ENCODE data around the gene DNAH14. TPM values are rescaled to one million over a fixed set of nuclear protein-coding genes. Genes with fewer than 3 reads are reported as not detected.

The DNAH14 gene
- polyA plus RNA-seq, 1 donor (not counting 4 experiments of a cell fraction or from before 2014, with no cell fraction given): 6.4 TPM

- dilution Hi-C loops (cut with MboI; ENCODE audit: extremely low pct_ligation_motif_present, low sequenced_read_pairs): no loop called here
- Histone ChIP-seq H4K20me1 (ENCODE audit: control insufficient read depth, extremely low read depth, insufficient read depth, low read length) (no peaks in the 10 kb centered on the region), H3K27me3 (ENCODE audit: control insufficient read depth, extremely low read depth, insufficient read depth, low read length) (no peaks in the 10 kb centered on the region), H3K9ac (ENCODE audit: control insufficient read depth, extremely low read depth, insufficient read depth, low read length) (peak overlapping the region; percentile 80), H3K9me1 (ENCODE audit: control insufficient read depth, extremely low read depth, insufficient read depth, low read length) (no peaks in the 10 kb centered on the region), H3K36me3 (ENCODE audit: control insufficient read depth in 2 of 2, extremely low read depth in 1 of 2, insufficient read depth in 2 of 2, low read length in 2 of 2) (peaks cover 0 to 4% of the 10 kb centered on the region in 2 experiments), H3K4me3 (ENCODE audit: control insufficient read depth in 2 of 3, extremely low read depth in 1 of 3, insufficient read depth in 2 of 3, low read depth in 1 of 3, low read length in 3 of 3) (peak overlapping the region; percentile 78 to 91 (median 81)), H3K4me2 (ENCODE audit: control insufficient read depth, extremely low read depth, insufficient read depth, low read depth, low read length) (peak overlapping the region; percentile 86), H3K4me1 (ENCODE audit: control insufficient read depth, extremely low read depth, insufficient read depth, low read length) (peaks cover 34% of the 10 kb centered on the region), H2AFZ (ENCODE audit: control insufficient read depth, low read length) (peak overlapping the region; percentile 93), H3K79me2 (ENCODE audit: control insufficient read depth, insufficient read depth, low read length) (peaks cover 45% of the 10 kb centered on the region), H3K27ac (ENCODE audit: control insufficient read depth, insufficient read depth, low read length) (peak overlapping the region; percentile 82), H3K9me3 (ENCODE audit: control insufficient read depth, low read depth, low read length) (no peaks in the 10 kb centered on the region)
- TF ChIP-seq CTCF (optimal IDR thresholded peaks at IDR 0.05 in 1 of 3, IDR thresholded peaks at IDR 0.05 in 1 of 3, conservative IDR thresholded peaks at IDR 0.05 in 1 of 3; ENCODE audit: extremely low read depth in 1 of 3, insufficient read depth in 2 of 3, low read length in 3 of 3): no peak
- TF ChIP-seq EZH2 (IDR thresholded peaks at IDR 0.05; ENCODE audit: low read length): no peak
- FAIRE-seq (no peak), DNase-seq (ENCODE audit: low read depth, low spot score) (peak; percentile 40)
Observed at GRCh38 chr1:225428068-225428880, 498.8 kb downstream of the DNAH14 start.

- no peak for DNase-seq (ENCODE audit: low read depth, low spot score)
- no peaks in the 10 kb centered on the region for H3K27me3 ChIP-seq (ENCODE audit: control insufficient read depth, extremely low read depth, insufficient read depth, low read length)
- H3K36me3 ChIP-seq (ENCODE audit: control insufficient read depth in 2 of 2, extremely low read depth in 1 of 2, insufficient read depth in 2 of 2, low read length in 2 of 2): no peaks in the 10 kb centered on the region
- peak overlapping the region; percentile 82 for H3K27ac ChIP-seq (ENCODE audit: control insufficient read depth, insufficient read depth, low read length)
- dilution Hi-C loops (cut with MboI; ENCODE audit: extremely low pct_ligation_motif_present, low sequenced_read_pairs): no loop called here
- no peaks in the 10 kb centered on the region for H4K20me1 ChIP-seq (ENCODE audit: control insufficient read depth, extremely low read depth, insufficient read depth, low read length)
- H3K4me2 ChIP-seq (ENCODE audit: control insufficient read depth, extremely low read depth, insufficient read depth, low read depth, low read length): peak overlapping the region; percentile 86
- H3K4me1 ChIP-seq (ENCODE audit: control insufficient read depth, extremely low read depth, insufficient read depth, low read length): peaks cover 30% of the 10 kb centered on the region
- peak overlapping the region; percentile 80 for H3K9ac ChIP-seq (ENCODE audit: control insufficient read depth, extremely low read depth, insufficient read depth, low read length)
- H3K9me3 ChIP-seq (ENCODE audit: control insufficient read depth, low read depth, low read length): no peaks in the 10 kb centered on the region
- no peaks in the 10 kb centered on the region for H3K9me1 ChIP-seq (ENCODE audit: control insufficient read depth, extremely low read depth, insufficient read depth, low read length)
- peak overlapping the region; percentile 93 for H2AFZ ChIP-seq (ENCODE audit: control insufficient read depth, low read length)
- peak overlapping the region; percentile 78 to 91 (median 81) for H3K4me3 ChIP-seq (ENCODE audit: control insufficient read depth in 2 of 3, extremely low read depth in 1 of 3, insufficient read depth in 2 of 3, low read depth in 1 of 3, low read length in 3 of 3)
- TF ChIP-seq EZH2 (IDR thresholded peaks at IDR 0.05; ENCODE audit: low read length): no peak
- TF ChIP-seq CTCF (optimal IDR thresholded peaks at IDR 0.05 in 1 of 3, IDR thresholded peaks at IDR 0.05 in 1 of 3, conservative IDR thresholded peaks at IDR 0.05 in 1 of 3; ENCODE audit: extremely low read depth in 1 of 3, insufficient read depth in 2 of 3, low read length in 3 of 3): no peak
- no peak for FAIRE-seq
- peaks cover 38% of the 10 kb centered on the region for H3K79me2 ChIP-seq (ENCODE audit: control insufficient read depth, insufficient read depth, low read length)
Observed at GRCh38 chr1:225428881-225429455, 499.5 kb downstream of the DNAH14 start.
